ENCODE data around the gene ZNF879.

The ZNF879 gene

GRCh38 chr5:179008667-179009066 is 14.9 kb upstream of the ZNF879 start:
- DNase-seq = no peak

- DNase-seq = no peak
Observed at GRCh38 chr5:179033004-179033580, 9.5 kb downstream of the ZNF879 start.

DNA sequence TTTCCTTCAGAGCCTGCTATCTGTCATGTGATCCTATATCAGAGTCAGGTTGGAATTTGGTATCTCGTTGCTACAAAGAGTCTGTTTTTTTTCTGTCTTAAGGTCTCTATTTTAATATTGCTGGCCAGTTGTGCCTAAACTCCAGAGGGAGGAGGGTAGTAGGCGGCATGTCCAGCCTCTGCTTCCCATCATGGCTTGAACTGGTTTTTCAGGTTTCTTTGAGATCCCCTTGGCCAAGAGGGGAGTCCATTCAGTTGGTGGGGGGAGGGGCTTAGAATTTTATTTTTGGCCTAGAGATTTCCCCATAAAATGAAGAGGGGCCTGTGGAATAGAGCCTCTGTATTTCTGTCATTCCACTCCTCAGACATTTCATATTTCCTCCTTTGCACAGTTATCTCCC is 21.2 kb downstream of the ZNF879 start:
- DNase-seq = no peak

DNA sequence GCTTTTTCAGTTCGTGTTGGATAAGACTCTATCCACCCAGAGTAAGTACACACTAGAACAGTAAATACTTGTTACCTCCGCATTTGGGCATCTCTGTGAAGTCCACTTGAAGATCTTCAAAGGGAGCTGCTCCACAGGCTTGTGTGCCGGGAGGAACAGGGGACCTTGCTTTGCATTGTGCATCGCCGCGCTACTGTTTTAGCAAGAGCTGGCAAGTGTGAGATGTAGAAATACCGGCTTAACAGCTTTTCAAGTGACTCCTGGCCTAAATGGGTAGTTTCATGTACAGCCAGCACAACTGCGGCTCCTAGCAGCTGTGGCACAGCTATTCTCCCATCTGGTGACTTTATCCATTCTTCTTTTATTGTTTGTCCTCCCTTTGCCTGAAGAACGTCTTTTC is 28.2 kb downstream of the ZNF879 start:
- DNase-seq = no peak

DNA sequence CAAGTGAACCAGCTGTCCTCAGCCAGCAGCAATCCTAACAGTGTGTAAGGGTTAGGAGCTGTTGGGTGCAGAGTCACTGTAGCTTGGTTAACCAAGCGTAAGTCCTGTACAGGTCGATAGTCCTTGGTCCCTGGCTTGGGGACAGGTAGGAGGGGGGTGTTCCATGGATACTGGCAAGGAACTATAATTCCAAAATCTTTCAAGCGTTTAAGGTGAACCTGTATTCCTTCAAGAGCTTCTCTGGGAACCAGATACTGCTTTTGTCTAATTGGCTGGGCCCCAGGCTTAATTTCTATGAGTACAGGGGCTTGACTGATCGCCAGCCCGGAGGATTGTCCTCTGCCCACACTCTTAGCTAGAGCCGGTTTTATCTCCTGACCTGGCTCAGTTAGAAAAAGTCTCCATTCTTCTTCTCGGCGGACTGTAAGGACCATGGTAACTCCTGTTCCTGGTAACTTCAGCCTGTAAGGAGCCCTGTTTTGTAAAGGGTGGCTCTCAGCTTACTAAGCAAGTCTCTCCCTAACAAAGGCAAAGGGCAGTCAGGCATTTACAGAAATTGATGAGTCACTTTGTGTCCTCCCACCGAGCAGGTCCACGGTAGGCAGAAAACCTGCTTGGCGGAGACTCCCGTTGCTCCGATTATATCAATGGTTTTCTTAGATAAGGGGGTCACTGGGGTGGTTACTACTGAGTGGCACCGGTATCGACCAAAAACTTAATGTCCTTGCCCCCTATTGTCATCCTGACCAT is 30.6 kb downstream of the ZNF879 start:
- no peak for DNase-seq

DNA sequence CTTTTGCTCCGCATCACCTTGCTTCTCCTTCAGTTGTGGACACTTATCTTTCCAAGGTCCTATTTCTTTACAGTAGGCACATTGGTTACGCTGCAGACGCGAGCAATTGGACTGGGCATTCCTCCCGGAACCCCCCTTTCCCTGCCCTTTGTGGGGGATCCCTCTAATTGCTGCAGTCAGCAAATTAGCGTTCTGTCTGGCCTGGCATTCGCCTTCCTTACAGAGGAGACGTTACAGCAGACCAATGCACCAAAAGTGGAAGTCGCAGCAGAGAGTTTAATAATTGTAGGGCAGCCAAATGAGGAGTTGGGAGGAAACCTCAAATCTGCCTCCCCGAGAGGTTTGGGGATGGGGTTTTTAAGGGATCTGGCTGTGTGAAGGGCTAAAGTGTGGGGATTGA is 31.3 kb downstream of the ZNF879 start:
- DNase-seq = no peak

- DNase-seq = no peak
Observed at GRCh38 chr5:179055436-179055835, 31.8 kb downstream of the ZNF879 start.

- no peak for DNase-seq
Observed at GRCh38 chr5:179055841-179056240, 32.2 kb downstream of the ZNF879 start.

GRCh38 chr5:179060116-179061008 is 36.8 kb downstream of the ZNF879 start, which contains the start of gene ZNF354C:
ZNF354C (plus strand) TSS chr5:179060373; CDS start chr5:179062069, 1,696 bp downstream.
- DNase-seq = peak; percentile 80 to 93 (median 86)

GRCh38 chr5:179061025-179061424 is 37.4 kb downstream of the ZNF879 start:
- no peak for DNase-seq

DNA sequence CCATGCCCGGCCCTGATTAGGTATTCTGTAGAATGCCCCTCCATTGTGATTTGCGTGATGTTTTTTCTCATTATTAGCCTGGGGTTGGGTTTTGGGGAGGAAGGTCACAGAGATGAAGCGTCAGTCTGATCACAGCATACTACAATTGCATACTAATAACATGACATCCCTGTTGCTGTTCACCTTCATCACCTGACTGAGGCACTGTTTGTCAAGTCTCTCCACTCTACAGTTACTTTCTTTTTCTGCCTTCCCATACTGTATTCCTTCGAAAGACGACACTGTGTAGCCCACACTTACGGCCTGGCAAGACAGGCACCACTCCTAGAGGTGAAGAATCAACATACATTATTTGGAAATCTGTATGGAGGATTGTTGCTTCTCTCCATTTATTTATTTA is 42.1 kb downstream of the ZNF879 start:
- no peak for DNase-seq

DNA sequence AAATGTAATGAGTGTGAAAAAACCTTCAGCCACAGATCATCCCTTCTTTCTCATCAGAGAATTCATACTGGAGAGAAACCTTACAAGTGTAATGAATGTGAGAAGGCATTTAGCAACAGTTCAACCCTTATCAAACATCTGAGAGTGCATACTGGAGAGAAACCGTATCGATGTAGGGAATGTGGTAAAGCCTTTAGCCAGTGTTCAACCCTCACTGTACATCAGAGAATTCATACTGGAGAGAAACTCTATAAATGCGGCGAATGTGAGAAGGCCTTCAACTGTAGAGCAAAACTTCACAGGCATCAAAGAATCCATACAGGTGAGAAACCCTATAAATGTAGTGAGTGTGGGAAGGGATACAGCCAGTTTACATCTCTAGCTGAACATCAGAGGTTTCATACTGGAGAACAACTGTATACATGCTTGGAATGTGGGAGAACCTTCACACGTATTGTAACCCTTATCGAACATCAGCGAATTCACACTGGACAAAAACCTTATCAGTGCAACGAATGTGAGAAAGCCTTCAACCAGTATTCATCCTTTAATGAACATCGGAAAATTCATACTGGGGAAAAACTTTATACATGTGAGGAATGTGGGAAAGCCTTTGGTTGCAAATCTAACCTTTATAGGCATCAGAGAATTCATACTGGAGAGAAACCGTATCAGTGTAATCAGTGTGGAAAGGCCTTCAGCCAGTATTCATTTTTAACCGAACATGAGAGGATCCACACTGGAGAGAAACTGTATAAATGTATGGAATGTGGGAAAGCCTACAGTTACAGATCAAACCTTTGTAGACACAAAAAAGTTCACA is 55.8 kb downstream of the ZNF879 start:
- DNase-seq = no peak

DNA sequence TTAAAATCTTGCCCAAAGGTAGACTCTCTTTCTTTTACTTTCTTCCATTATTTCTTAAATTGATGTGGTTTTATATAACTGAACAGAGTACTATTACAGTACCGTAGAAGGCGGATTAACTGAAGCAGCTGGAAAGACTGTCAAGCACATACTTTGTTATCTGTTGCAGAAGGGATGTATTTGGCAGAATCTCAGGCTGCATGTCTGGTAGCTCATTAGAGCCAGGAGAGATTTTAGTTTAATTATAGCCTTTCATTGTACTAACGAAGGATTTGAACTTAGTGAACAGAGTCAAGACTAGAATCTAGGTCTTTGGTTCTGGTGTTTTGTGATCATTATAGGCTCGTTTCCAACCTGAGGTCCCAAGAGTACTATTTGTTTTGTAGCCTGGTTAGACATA is 57.1 kb downstream of the ZNF879 start:
- no peak for DNase-seq
